NB4 (cell line): ENCODE measurements around the gene CCDC136.

Experiments
- CTCF ChIP-seq: IDR thresholded peaks from one replicate; pipeline ENCODE4 v1.5.1; 2012; ENCODE audit warnings: low read depth, low read length
- MAX ChIP-seq: IDR thresholded peaks from 2 replicates; pipeline ENCODE4 v1.6.1; 2011; ENCODE audit warnings: low read depth, low read length

GRCh38 chr7:128767475-128768110 is 24.2 kb upstream of the CCDC136 start:
- TF ChIP-seq CTCF (no peak), MAX (no peak)
